ENCODE measurements around the gene ORM2.

Gene ORM2

DNA sequence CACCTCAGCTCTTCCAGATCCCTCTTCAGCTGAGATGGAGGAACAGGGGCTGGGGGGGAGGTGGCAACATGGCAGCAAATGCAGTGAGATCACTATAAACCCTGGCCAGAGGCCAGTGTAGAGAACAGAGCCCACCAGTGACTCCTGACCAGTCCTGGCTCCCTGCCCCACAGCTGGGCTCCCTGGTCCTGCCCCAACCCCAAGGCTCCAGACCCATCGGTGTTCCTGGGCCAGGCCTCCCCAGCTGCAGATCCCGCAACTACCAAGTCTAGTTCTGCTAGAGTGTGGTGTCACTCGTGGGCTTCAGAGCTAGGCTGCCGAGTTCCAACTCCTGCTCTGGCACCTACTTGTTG is 41.3 kb downstream of the ORM2 start:
- DNase-seq (ENCODE audit: low read depth in 2 of 2) = no peak

GRCh38 chr9:114371343-114371944 is 41.8 kb downstream of the ORM2 start:
- no peak for DNase-seq (ENCODE audit: low read depth in 2 of 2)

- DNase-seq (ENCODE audit: low read depth in 2 of 2) = no peak
These were observed 42.6 kb downstream of the ORM2 start for GRCh38 chr9:114371973-114372917.

DNA sequence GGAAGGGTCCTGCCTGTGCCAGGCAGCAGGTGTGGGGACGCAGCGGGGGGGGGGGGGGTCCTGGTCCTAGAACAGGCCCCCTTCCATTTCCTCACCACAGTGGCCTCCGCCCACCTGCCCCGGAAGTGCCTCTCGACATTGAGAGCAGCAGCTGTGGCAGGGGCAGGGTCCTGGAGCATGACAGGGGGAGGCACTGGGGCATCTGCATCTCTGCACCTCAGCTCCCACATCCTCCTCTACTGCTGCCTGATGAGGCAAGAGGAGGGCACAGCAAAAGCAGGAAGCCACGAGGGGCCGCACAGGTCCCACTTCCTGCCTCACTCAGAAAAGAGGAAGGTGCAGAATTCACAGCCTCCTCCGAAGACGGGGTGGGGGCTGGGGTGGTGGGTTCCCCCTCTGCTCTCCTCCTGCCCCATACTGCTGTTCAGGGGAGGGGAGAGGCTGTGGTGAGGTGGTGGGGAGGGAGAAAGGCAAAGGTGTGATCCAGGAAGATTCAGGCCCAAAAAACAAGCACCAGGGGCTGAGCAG is 43.3 kb downstream of the ORM2 start:
- DNase-seq (ENCODE audit: low read depth in 2 of 2) = peak; percentile 33 to 39

DNA sequence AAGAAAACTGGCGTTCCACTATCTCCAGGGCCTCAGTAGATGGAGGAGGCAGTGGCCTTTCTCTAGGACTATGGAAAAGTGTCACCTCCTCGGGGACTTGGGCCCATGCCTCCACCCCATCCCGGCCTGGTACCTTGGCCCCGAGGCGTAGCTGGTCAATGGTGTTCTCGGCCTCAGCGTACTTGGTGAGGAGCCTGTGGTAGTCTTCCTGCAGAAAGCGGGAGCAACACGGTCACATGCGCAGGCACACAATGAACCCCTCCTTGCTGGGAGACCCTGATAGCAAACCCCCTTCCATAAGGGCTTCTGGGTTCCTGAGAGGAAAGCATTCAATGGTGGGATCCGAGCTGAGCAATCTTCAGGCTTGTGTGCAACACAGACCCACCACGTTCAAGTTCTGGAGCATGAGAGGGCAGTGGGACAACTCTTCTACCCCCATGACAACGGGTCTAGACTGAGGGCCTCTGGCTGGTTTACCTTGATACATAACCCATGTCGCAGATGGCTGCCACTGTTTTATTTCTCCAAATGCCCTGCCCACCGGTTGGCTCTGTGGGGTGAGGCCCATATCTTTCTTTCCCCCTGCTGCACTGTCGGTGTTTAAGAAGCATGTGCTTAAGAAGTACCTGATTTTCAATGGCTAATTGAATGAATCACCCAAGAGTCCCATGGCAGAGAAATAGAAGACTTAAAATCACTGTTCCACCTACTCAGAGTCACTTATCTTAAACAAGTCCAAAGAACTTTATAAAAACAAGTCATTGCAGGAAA is 44.5 kb downstream of the ORM2 start:
- DNase-seq (ENCODE audit: low read depth in 2 of 2) = no peak

GRCh38 chr9:114374936-114375335 is 45.3 kb downstream of the ORM2 start:
- no peak for DNase-seq (ENCODE audit: low read depth in 2 of 2)

DNA sequence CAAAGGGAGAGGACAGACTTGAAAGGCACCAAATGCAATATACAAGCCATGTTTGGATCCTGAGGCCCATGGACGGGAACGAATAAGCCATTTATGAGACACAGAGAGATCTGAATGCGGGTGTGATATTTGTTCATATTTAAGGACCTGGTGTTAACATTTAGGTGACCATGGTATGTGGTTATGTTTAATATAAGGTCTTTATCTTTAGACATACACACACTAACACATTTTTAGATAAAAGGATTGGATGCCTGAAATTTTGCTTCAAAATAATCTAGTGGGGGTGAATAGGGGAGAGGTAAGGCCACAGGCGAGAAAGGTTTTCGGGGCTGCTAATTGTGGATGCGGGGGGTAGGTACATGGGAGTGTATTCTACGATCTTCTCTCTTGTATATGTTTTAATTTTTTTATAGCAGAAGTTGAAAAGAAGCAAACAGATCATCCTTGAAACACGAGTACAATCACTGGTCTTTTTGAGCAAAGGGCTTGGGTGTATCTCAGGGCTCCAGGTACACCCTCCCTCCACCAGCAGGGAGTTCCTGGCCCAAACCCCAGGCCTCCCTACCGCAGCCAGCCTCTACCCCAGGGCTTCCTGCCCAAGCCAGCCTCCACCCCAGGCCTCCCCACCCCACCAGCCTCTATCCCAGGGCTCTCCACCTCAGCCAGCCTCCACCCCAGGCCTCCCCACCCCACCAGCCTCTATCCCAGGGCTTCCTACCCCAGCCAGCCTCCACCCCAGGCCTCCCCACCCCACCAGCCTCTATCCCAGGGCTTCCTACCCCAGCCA is 45.9 kb downstream of the ORM2 start:
- DNase-seq (ENCODE audit: low read depth in 2 of 2) = no peak

- DNase-seq (ENCODE audit: low read depth in 2 of 2) = no peak
These were observed 47.1 kb downstream of the ORM2 start for GRCh38 chr9:114376586-114377445.

- DNase-seq (ENCODE audit: low read depth in 2 of 2) = no peak
These were observed 48.3 kb downstream of the ORM2 start for GRCh38 chr9:114378016-114378415.

GRCh38 chr9:114378883-114379282 is 49.2 kb downstream of the ORM2 start:
- DNase-seq (ENCODE audit: low read depth in 2 of 2) = no peak
